HG02642 (cell line): ENCODE measurements around the gene MMP24OS.

ENCODE experiments used
- ATAC-seq: cut with Tn5 transposase; IDR thresholded peaks from one replicate; pipeline ENCODE4 v1.9.1; 2021; ENCODE audit warnings: mild to moderate bottlenecking; ENCODE audit not compliant: unreplicated experiment, poor library complexity

The MMP24OS gene

DNA sequence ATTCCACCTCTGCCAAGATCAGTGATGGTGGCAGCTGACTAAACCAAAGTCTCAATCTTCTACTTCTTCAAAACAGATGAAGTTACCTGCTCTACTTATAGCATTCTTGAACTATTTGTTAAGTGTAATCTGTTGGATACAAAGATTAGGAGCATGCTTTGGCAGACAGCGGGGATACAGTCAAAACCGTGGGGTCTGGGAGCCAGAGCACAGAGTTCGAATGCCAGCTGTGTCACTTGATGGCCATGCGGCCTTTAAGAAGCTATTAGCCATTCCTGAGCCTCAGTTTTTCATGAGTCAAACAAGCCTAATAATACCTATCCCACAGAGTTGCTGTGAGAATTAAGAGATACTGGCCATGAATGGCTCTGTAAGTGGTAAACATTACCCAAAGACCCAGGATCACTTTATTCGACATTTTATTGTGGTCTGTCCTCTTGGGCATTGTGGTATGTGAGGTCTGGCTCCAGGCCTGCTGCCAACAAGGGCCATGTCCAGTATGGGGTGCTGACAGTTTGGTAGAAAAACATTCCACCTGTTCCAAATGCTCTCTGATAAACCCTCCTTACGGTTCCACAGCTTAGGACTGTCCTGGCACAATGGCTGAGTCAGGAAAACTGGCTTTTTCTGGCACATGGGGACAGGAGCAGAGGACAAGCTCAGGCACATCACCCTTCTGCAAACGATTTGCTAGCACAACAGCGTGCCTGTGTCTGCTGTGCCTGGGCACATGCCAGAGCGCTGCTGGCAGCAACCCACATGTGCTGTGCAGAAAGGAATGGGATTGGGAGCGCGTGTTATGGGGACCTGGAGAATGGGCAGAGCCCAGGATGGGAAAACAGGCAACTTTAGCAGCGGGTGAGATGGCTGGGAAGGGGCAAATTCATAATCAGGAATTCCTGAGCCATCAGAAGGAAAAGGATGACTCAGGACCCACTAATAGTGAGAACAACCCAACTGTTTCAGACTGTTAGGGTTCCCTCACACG is 30.0 kb upstream of the MMP24OS start:
- ATAC-seq, result no peak

- no peak for ATAC-seq
Observed at GRCh38 chr20:35306931-35307517, 29.1 kb upstream of the MMP24OS start.

DNA sequence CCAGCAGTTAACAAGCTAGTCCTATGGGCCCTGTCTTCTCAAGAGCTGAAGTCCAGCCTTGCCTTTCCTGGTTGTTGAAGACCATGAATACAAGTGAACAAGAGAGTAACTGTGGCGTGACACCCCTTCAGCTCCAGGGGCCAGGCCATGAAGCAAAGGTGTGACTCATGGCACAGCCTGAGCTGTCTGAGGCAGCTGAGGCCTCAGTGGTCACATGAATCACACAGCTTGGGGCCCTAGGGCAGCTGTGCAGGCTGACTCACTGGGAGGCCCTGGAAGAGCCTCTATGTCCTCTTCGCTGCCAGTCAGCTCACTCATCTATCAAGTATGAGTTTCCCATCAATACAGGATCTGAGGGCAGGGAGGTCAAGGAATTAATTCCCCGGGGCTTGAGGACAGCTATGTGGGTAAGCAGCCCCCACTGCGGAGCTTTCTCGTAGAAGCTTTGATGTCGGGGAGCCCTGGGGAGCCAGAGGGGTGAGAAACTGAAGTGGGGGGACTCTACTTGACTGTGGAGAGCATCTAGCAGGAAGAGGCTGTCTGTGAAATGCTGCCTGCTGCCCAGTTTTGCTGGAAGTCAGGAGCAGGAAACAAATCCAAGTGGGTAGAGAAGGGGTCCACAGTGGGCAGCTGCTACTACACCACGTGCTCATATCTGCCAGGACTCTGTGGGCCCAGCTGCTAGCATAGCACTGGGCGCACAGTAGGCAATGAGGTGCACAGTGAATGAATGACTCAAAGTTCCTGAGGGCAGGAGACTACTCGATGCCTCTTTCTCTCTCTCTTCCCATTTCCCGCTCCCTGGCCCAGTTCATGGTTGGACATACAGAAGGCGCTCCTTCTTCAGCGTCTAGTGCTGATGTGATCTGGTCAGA is 28.0 kb upstream of the MMP24OS start:
- no peak for ATAC-seq

DNA sequence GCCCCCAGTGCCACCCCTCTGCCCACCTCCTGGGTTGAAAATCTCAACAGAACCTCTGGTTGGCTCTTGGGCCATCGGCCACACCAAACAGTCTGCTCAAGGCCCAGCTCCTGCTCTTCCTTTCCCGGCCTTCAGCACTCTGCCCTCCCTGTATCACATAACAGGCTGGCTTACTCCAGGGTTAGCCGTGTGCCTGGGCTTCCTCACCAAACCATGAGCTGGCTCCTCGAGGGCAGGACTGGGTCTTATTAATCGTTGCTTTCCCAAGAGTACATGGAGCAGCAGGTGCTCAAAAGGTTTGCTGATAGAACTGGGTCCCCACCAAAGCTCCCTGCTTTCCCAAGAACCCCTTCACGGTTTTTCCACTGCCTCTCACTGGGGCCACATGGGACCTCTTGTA is 27.0 kb upstream of the MMP24OS start:
- ATAC-seq, result no peak

GRCh38 chr20:35303735-35304491 is 26.0 kb upstream of the MMP24OS start:
- ATAC-seq, result peak; percentile 53

DNA sequence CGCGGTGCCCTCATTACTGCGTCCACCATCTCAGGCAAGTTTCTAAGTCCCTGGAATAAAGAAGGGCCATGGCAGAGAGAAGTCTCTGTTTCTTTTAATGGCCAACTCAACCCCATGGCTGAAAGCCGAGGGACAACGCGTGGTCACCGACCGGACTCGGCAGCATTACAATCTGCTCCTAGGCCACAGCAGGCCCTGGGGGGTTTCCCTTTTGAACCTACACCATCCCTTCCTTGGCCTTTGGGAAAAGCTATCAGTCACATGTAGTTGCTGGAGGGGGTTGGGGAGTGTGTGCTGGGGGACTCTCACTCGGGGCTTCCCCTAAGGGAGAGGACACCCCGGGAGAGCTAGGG is 25.4 kb upstream of the MMP24OS start:
- ATAC-seq, result peak; percentile 7

DNA sequence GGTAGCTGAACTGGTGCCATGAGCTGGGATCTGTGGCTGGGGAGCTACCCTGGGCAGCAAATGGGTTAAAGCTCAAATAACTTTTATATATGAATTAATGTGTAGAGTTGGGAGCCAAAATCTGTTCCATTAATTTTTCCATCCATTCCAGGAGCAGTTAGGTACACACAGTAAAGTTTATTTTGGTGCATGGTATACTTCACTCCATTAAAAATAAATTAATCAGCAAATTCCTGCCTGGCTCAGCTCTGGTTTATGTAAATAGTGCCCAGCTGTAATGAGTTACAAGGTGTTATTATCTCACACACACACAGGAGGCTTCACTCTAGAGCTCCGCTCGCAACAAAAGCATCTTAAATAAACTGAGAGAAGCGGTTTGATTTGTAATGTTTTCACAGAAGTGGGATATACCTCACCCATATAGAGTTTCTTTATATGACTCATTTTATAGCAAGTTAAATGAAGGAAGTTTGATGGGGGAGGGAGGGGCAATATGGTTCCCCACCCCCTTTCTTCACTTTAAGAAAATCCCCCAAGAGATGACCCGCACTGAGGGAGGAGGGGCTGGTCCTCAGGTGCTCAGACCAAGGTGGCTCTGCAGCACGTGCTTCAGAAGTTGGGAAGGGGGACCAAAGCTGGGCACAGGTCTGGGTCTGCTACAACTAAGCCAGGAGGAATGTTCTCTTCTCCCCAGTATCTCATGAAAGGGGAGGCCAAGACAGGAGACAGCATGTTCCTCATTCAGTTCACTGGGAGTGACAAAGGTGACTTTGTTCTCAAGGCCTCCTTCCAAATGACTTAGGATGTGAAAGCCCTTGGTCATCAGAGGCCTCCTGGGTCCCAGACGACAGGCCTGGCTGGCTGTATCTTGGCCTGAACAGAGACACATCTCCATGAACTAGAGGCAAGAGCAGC is 24.8 kb upstream of the MMP24OS start:
- no peak for ATAC-seq

GRCh38 chr20:35301426-35301825 is 23.5 kb upstream of the MMP24OS start:
- no peak for ATAC-seq

DNA sequence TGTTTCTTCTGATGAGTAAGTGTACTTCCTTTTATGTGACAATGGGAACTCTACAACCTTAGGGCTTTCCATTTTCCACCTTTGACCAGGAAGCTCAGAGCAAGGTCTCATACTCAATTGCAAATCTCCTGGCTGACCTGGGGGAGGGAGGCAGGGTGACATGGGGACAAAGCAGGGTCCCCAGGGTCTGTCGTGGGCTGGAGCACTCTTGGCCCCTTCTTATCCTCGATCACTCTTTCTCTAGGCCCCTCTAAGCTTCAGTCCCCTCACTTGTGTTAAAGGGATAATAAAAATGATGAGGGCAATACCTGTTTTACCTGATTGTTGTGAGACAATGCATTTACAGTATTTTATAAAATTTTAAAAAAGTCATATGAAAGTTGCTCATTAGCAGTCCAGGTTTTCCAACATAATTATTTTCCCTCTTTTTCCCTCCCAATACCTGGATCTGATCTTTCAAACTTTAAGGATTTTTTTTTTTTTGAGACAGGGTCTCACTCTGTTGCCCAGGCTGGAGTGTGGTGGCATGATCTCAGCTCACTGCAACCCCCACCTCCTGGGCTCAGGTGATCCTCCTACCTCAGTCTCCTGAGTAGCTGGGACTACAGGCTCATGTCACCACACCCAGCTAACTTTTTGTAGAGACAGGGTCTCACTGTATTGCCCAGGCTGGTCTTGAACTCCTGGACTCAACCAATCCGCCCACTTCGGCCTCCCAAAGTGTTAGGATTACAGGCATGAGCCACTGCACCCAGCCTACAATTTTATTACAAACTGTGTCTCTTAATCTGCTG is 22.7 kb upstream of the MMP24OS start:
- no peak for ATAC-seq

- ATAC-seq, result no peak
Observed at GRCh38 chr20:35299780-35300179, 21.9 kb upstream of the MMP24OS start.

GRCh38 chr20:35298264-35298663 is 20.3 kb upstream of the MMP24OS start:
- ATAC-seq, result no peak

DNA sequence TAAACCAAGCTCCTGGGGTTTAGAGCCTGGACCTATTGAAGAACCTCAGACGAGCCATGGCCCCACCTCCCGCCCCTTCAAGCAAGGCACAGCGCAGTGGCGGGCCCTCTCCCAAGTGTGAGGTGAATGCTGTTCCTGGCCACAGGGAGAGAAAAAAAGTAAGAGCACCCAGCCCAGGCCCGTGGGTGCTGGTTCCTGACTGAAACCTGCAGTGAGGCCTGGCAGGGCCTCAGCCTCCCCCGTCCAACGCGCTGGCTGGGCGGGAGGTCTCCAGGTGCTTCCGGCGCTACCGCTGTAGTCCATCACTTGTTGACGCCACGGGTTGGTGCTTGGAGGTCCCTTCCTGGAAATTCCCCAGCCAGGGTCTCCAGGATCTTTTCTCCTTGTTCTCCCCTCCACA is 19.8 kb upstream of the MMP24OS start:
- no peak for ATAC-seq

GRCh38 chr20:35297155-35297554 is 19.2 kb upstream of the MMP24OS start:
- ATAC-seq, result no peak

DNA sequence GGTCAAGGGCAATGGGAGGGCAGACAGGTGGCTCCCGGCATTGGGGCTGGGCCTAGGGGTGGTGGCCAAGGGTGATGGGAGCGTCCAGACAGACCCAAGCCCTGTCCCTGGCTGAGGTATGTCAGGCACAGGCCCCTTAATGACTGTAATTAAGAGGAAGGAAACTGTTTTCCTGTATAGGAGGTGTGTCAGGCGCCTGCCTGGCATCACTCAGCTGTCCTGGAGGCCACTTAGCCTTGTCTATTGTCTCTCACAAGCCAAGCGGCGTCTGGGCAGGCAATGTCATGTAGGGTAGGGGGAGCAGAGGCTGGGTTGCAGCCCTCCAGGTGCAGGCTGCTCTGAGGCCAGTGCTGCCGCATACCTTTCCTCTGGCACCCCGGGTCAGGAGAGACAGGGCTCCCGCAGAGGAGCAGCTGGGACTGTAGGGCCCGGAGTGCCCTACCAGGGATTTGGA is 18.2 kb upstream of the MMP24OS start:
- ATAC-seq, result no peak

DNA sequence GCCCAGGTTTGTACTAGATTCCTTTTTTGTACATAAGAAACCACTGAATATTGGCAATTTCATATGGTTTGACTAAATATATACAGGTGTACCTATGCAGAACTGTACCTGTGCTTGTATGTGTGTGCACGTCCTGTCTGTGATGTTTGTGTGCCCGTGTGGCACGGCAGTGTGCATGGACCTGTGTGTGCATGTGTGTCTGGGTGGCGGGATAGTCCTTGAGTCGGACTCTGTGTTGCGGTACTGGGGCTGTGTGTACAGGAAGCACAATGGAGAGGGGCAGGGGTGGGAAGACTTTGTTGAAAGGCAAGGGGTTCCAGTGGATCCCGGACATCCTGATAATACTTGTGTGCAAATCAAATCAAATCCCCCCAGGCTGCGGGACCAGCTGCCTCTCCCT is 17.8 kb upstream of the MMP24OS start:
- no peak for ATAC-seq

DNA sequence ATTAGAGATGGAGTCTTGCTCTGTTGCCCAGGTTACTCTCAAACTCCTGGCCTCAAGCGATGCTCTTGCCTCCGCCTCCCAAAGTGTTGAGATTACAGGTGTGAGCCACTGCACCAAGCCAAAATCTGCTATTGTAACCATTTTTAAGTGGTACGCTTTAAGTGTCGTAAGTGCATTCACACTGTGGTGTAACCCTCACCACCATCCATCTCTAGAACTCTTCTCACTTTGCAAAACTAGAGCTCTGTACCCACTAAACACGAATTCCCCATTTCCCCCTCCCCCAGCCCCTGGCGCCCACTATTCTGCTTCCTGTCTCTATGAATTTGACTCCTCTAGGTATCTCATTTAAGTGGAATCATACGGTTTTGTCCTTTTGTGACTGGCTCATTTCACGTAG is 17.1 kb upstream of the MMP24OS start:
- ATAC-seq, result no peak

DNA sequence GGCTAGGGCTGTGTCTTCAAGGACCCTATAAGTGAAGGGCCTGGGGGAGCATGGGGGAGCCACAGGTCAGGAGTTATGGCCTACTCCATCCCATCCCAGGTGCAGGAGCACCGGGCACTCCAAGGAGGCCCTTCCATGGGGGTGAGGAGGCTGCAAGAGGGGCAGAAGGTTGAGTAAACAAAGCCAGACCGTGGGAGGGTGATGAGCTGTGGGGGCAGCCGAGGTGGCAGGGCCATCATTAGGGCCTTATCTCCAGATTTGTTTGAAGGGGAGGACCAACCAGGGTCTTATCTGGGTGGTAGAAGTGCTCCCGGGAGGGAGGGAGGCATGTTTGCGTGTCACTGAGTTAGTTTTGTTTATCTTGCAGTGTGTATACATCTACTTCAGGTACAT is 16.4 kb upstream of the MMP24OS start:
- ATAC-seq, result no peak
